Left hindlimb (tissue), 1 donor: ENCODE results near the gene ATPAF2.
A peak's percentile ranks its signal among the peaks of the same experiment; 100 is the strongest.

Source experiments
- DNase-seq: peaks from one replicate; pipeline ENCODE4 v3.0.0-alpha.2; 2018

ATPAF2 gene

GRCh38 chr17:18039535-18040260 lies 730 bp upstream of the ATPAF2 start:
- DNase-seq, result no peak

GRCh38 chr17:18038149-18038850 lies 668 bp downstream of the ATPAF2 start:
- DNase-seq, result no peak

- DNase-seq, result no peak
Measured at GRCh38 chr17:18037486-18037885, 1.5 kb downstream of the ATPAF2 start.

- no peak for DNase-seq
Measured at GRCh38 chr17:18035704-18036103, 3.3 kb downstream of the ATPAF2 start.

- peak; percentile 52 for DNase-seq
Measured at GRCh38 chr17:18033442-18034099, 5.4 kb downstream of the ATPAF2 start.

- DNase-seq, result peak; percentile 36
Measured at GRCh38 chr17:18031955-18032354, 7.0 kb downstream of the ATPAF2 start.

- DNase-seq, result peak; percentile 14
Measured at GRCh38 chr17:18028952-18029540, 9.9 kb downstream of the ATPAF2 start.

- peak; percentile 7 for DNase-seq
Measured at GRCh38 chr17:18028114-18028951, 10.6 kb downstream of the ATPAF2 start.

GRCh38 chr17:18027280-18027679 lies 11.7 kb downstream of the ATPAF2 start:
- no peak for DNase-seq

GRCh38 chr17:18025945-18026776 lies 12.8 kb downstream of the ATPAF2 start:
- no peak for DNase-seq

- no peak for DNase-seq
Measured at GRCh38 chr17:18025241-18025944, 13.6 kb downstream of the ATPAF2 start.

GRCh38 chr17:18021372-18021771 lies 17.6 kb downstream of the ATPAF2 start:
- no peak for DNase-seq

- no peak for DNase-seq
Measured at GRCh38 chr17:18020971-18021370, 18.0 kb downstream of the ATPAF2 start.

- no peak for DNase-seq
Measured at GRCh38 chr17:18019838-18020154, 19.2 kb downstream of the ATPAF2 start.

- DNase-seq, result no peak
Measured at GRCh38 chr17:18018411-18018921, 20.5 kb downstream of the ATPAF2 start.

- DNase-seq, result no peak
Measured at GRCh38 chr17:18017958-18018357, 21.0 kb downstream of the ATPAF2 start.

- no peak for DNase-seq
Measured at GRCh38 chr17:18016426-18016825, 22.5 kb downstream of the ATPAF2 start.

- no peak for DNase-seq
Measured at GRCh38 chr17:18015593-18015992, 23.4 kb downstream of the ATPAF2 start.

- DNase-seq, result no peak
Measured at GRCh38 chr17:18014006-18014405, 25.0 kb downstream of the ATPAF2 start.

GRCh38 chr17:18011286-18011685 lies 27.7 kb downstream of the ATPAF2 start:
- no peak for DNase-seq
